Neural progenitor cell (in vitro differentiated cells): ENCODE data around the gene HTR7. TPM values are rescaled to one million over a fixed set of nuclear protein-coding genes. Genes with fewer than 3 reads are reported as not detected.

Experiments used
- DNase-seq: peaks from one replicate; pipeline ENCODE4 v3.0.0-alpha.2; 2016; ENCODE audit warnings: low spot score
- H2AFZ ChIP-seq: fragments of 200-600 bp; sonication (generic); replicated peaks from 2 replicates; pipeline ENCODE4 v1.6.1; 2016; ENCODE audit warnings: antibody characterized with exemption
- H3F3A ChIP-seq: fragments of 200-600 bp; sonication (generic); 2 replicates; pipeline ENCODE4 v1.6.1; 2016; ENCODE audit warnings: antibody characterized with exemption, low read depth
- H3K27ac ChIP-seq: fragments of 200-600 bp; sonication (generic); 2 replicates; pipeline ENCODE4 v1.5.1; 2016; ENCODE audit warnings: mild to moderate bottlenecking
- H3K27me3 ChIP-seq: fragments of 200-600 bp; sonication (generic); 2 replicates; pipeline ENCODE4 v1.6.1; 2016; ENCODE audit warnings: mild to moderate bottlenecking, moderate library complexity
- H3K36me3 ChIP-seq: fragments of 200-600 bp; sonication (generic); 2 replicates; pipeline ENCODE4 v1.5.1; 2016
- H3K4me1 ChIP-seq: fragments of 200-600 bp; sonication (generic); 2 replicates; pipeline ENCODE4 v1.6.1; 2016; ENCODE audit warnings: mixed run types
- H3K4me2 ChIP-seq: fragments of 200-600 bp; sonication (generic); 2 replicates; pipeline ENCODE4 v1.6.1; 2016
- H3K4me3 ChIP-seq: fragments of 200-600 bp; sonication (generic); 2 replicates; pipeline ENCODE4 v1.5.1; 2016
- H3K79me2 ChIP-seq: fragments of 200-600 bp; sonication (generic); 2 replicates; pipeline ENCODE4 v1.6.1; 2016; ENCODE audit warnings: low read depth
- H3K9ac ChIP-seq: fragments of 200-600 bp; sonication (generic); 2 replicates; pipeline ENCODE4 v1.6.1; 2016
- H3K9me3 ChIP-seq: fragments of 200-600 bp; sonication (generic); 2 replicates; pipeline ENCODE4 v1.5.1; 2016; ENCODE audit warnings: low read depth
- H4K20me1 ChIP-seq: fragments of 200-600 bp; sonication (generic); 2 replicates; pipeline ENCODE4 v1.6.1; 2016; ENCODE audit warnings: low read depth
- H3K27ac Mint-ChIP-seq: 3 replicates; pipeline ENCODE4 v1.8.0; 2021; ENCODE audit warnings: mixed read lengths
- H3K27me3 Mint-ChIP-seq: 2 replicates; pipeline ENCODE4 v1.8.0; 2022; ENCODE audit warnings: low read depth, mild to moderate bottlenecking, inconsistent platforms, moderate library complexity, mixed read lengths; ENCODE audit not compliant: insufficient read depth
- H3K36me3 Mint-ChIP-seq: 3 replicates; pipeline ENCODE4 v1.8.0; 2021; ENCODE audit warnings: mixed read lengths
- H3K4me1 Mint-ChIP-seq: 3 replicates; pipeline ENCODE4 v1.8.0; 2021; ENCODE audit warnings: mixed read lengths
- H3K4me3 Mint-ChIP-seq: 3 replicates; pipeline ENCODE4 v1.8.0; 2021; ENCODE audit warnings: mild to moderate bottlenecking, moderate library complexity, mixed read lengths
- H3K9me3 Mint-ChIP-seq: 3 replicates; pipeline ENCODE4 v1.8.0; 2020; ENCODE audit warnings: mixed read lengths
- CTCF ChIP-seq: fragments of 200-600 bp; sonication (generic); IDR thresholded peaks from 2 replicates; pipeline ENCODE4 v1.5.1; 2017; ENCODE audit warnings: antibody characterized with exemption, mild to moderate bottlenecking
- EZH2 ChIP-seq: fragments of 200-600 bp; sonication (generic); IDR thresholded peaks from 2 replicates; pipeline ENCODE4 v1.6.1; 2017; ENCODE audit warnings: antibody characterized with exemption, mild to moderate bottlenecking, moderate library complexity
- EZH2phosphoT487 ChIP-seq: fragments of 200-600 bp; sonication (generic); IDR thresholded peaks from 2 replicates; pipeline ENCODE4 v1.6.1; 2017; ENCODE audit warnings: antibody characterized with exemption
- total RNA-seq: library from RNA; depleted of rRNA; stranded (reverse); fragments of >200 nt; gene quantifications from 2 replicates; pipeline ENCODE4 v1.2.3, GENCODE V29; 2015; ENCODE audit warnings: low replicate concordance

The HTR7 gene
- total RNA-seq, 1 donor from 2014 or later: not detected

DNA sequence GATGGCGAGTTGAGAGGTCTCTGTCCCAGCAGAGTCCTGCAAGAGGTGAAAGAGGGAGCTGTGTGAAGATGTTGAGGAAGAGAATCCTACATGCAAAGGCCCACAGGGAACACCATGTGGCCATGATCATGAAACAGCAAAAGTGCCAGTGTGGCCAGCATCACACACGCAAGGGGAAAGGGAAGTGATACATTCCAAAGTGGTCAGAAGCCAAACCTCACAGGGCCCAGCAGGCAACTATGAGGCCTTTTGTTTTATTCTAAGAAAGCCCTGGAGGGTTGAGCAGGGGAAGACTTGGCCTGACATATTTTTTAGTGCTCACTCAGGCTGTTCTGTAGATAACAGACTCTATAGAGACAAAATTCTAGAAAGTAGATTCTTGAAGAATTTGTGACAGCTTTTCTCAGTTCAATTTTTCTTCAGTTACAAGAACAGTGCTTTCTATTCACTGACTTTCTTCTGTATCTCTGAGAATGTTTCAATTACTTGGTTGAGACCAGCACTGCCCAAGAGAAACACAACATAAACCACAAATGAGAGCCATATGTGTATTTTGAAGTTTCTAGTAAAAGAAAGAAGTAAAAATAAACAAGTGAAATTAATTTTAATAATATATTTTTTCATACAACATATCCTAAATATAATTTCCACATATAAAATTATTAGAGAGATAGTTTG is 82.3 kb downstream of the HTR7 start:
- Mint-ChIP-seq H3K9me3 (peaks cover 2% of the 10 kb centered on the region), H3K27me3 (peaks cover 3% of the 10 kb centered on the region), H3K36me3 (no peaks in the 10 kb centered on the region), H3K4me3 (no peak overlapping the region), H3K4me1 (peaks cover 7% of the 10 kb centered on the region), H3K27ac (no peak overlapping the region)
- Histone ChIP-seq H2AFZ (no peak overlapping the region), H3K79me2 (no peaks in the 10 kb centered on the region), H3K4me1 (peaks cover 3% of the 10 kb centered on the region), H3F3A (no peaks in the 10 kb centered on the region), H3K9me3 (no peaks in the 10 kb centered on the region), H3K36me3 (no peaks in the 10 kb centered on the region), H3K4me2 (no peak overlapping the region), H3K4me3 (no peak overlapping the region), H3K27me3 (no peaks in the 10 kb centered on the region), H3K27ac (no peak overlapping the region), H4K20me1 (no peaks in the 10 kb centered on the region), H3K9ac (no peak overlapping the region)
- no peak for TF ChIP-seq EZH2
- TF ChIP-seq CTCF: no peak
- TF ChIP-seq EZH2phosphoT487: no peak
- peak; percentile 26 for DNase-seq

GRCh38 chr10:90769946-90770841 is 87.6 kb downstream of the HTR7 start:
- TF ChIP-seq EZH2phosphoT487 (no peak), CTCF (no peak), EZH2 (no peak)
- DNase-seq: no peak
- Mint-ChIP-seq H3K36me3 (no peaks in the 10 kb centered on the region), H3K4me1 (no peaks in the 10 kb centered on the region), H3K27me3 (no peaks in the 10 kb centered on the region), H3K9me3 (no peaks in the 10 kb centered on the region), H3K4me3 (no peak overlapping the region), H3K27ac (no peak overlapping the region)
- Histone ChIP-seq H3K9me3 (no peaks in the 10 kb centered on the region), H4K20me1 (no peaks in the 10 kb centered on the region), H3K4me2 (no peak overlapping the region), H3K9ac (no peak overlapping the region), H2AFZ (no peak overlapping the region), H3K79me2 (no peaks in the 10 kb centered on the region), H3K4me1 (no peaks in the 10 kb centered on the region), H3K4me3 (no peak overlapping the region), H3K36me3 (no peaks in the 10 kb centered on the region), H3K27ac (no peak overlapping the region), H3F3A (no peaks in the 10 kb centered on the region), H3K27me3 (no peaks in the 10 kb centered on the region)

- H3K27ac Mint-ChIP-seq: no peak overlapping the region
- Histone ChIP-seq H3K4me2 (no peak overlapping the region), H3K79me2 (no peaks in the 10 kb centered on the region), H3K9me3 (no peaks in the 10 kb centered on the region), H3K27me3 (no peaks in the 10 kb centered on the region), H3F3A (no peaks in the 10 kb centered on the region), H2AFZ (no peak overlapping the region), H3K9ac (no peak overlapping the region), H3K27ac (no peak overlapping the region), H3K4me3 (no peak overlapping the region), H3K36me3 (no peaks in the 10 kb centered on the region), H3K4me1 (no peaks in the 10 kb centered on the region), H4K20me1 (no peaks in the 10 kb centered on the region)
- H3K27me3 Mint-ChIP-seq: peaks cover 2% of the 10 kb centered on the region
- no peaks in the 10 kb centered on the region for H3K4me1 Mint-ChIP-seq
- H3K9me3 Mint-ChIP-seq: no peaks in the 10 kb centered on the region
- no peaks in the 10 kb centered on the region for H3K36me3 Mint-ChIP-seq
- TF ChIP-seq EZH2phosphoT487 (no peak), EZH2 (no peak), CTCF (peak; percentile 89)
- no peak overlapping the region for H3K4me3 Mint-ChIP-seq
- DNase-seq: peak; percentile 65
These were observed 106.5 kb downstream of the HTR7 start for GRCh38 chr10:90751107-90751997.
